Kidney tubule cell (primary cell): ENCODE results near the gene ATP8B4.
"Not testable (repeated sequence)": the region's sequence is repeated elsewhere in the genome, so short reads cannot be mapped to it uniquely, and the experiment has no call there.

ENCODE experiments used
- DNase-seq: peaks from one replicate; pipeline ENCODE4 v3.0.0-alpha.2; 2018; ENCODE audit warnings: low spot score

ATP8B4 gene, protein sequence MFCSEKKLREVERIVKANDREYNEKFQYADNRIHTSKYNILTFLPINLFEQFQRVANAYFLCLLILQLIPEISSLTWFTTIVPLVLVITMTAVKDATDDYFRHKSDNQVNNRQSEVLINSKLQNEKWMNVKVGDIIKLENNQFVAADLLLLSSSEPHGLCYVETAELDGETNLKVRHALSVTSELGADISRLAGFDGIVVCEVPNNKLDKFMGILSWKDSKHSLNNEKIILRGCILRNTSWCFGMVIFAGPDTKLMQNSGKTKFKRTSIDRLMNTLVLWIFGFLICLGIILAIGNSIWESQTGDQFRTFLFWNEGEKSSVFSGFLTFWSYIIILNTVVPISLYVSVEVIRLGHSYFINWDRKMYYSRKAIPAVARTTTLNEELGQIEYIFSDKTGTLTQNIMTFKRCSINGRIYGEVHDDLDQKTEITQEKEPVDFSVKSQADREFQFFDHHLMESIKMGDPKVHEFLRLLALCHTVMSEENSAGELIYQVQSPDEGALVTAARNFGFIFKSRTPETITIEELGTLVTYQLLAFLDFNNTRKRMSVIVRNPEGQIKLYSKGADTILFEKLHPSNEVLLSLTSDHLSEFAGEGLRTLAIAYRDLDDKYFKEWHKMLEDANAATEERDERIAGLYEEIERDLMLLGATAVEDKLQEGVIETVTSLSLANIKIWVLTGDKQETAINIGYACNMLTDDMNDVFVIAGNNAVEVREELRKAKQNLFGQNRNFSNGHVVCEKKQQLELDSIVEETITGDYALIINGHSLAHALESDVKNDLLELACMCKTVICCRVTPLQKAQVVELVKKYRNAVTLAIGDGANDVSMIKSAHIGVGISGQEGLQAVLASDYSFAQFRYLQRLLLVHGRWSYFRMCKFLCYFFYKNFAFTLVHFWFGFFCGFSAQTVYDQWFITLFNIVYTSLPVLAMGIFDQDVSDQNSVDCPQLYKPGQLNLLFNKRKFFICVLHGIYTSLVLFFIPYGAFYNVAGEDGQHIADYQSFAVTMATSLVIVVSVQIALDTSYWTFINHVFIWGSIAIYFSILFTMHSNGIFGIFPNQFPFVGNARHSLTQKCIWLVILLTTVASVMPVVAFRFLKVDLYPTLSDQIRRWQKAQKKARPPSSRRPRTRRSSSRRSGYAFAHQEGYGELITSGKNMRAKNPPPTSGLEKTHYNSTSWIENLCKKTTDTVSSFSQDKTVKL

GRCh38 chr15:50119063-50120040, at the start of gene ATP8B4:
TSS of gene ATP8B4 (minus strand) at chr15:50119233. CDS start at chr15:50106966, 12,267 bp downstream.
- no peak for DNase-seq

DNA sequence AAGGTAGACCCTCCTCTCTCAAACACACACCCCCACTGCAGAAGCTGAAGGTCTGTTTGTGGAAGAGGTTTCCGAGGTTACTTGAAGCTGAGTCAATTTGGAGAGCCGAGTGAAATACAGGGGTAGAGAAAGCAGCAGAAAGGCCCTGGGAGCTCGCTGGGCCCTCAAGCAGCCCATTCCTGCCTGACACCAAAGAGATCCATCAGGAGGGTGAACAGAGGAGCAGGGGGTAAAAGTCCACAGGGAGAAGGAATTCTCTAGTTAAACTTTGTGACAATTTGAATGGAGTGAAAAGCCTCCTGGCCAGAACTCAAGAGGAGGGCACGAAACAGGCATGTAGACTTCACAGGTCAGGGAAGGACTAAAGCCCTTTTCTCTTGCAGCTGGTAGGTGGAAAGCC, 49.3 kb upstream of the ATP8B4 start:
- no peak for DNase-seq

DNA sequence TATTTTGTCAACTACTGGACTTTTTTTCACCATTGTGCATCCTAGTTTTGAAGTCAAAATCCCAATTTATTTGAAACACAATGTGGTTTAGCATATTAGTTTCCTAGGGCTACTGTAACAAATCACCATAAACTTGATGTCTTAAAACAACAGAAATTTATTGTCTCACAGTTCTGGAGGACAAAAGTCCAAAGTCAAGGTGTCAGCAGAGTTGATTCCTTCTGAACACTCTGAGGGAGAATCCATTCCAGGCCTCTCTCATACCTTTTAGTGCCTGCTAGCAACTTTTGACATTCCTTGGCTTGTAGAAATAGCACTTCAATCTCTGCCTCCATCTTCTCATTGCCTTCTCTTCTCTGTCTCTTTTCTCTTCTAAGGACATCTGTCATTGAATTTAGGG, 48.1 kb upstream of the ATP8B4 start:
- no peak for DNase-seq

- peak; percentile 80 for DNase-seq
Measured at GRCh38 chr15:50166216-50166615, 47.2 kb upstream of the ATP8B4 start.

- no peak for DNase-seq
Measured at GRCh38 chr15:50164458-50164857, 45.4 kb upstream of the ATP8B4 start.

GRCh38 chr15:50163719-50164410, 44.8 kb upstream of the ATP8B4 start:
- DNase-seq: peak; percentile 48

DNA sequence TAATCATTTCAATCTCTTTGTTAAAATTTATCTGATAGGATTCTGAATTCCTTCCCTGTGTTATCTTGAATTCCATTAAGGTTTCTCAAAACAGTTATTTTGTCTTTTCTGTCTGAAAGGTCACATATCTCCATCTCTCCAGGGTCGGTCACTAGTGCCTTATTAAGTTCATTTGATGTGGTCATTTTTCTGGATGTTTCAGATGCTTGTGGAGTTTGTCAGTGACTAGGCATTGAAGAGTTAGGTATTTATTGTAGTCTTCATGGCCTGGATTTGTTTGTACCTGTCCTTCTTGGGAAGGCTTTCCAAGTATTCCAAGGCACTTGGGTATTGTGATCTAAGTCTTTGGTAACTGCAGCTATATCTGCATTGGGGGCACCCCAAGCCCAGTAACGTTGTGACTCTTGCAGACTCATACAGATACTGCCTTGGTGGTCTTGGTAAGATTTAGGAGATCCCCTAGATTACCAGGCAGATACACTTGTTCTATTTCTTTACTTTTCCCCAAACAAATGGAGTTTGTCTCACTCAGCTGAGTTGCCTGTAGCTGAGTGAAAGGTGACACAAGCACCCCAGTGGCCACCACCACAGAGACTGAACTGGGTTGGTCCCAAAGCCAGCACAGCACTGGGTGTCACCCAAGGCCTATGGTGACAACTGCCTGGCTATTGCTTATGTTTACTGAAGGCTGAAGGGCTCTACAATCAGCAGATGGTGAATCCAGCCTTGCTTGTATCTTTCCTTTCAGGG, 44.1 kb upstream of the ATP8B4 start:
- DNase-seq: peak; percentile 77

GRCh38 chr15:50158236-50158635, 39.2 kb upstream of the ATP8B4 start:
- DNase-seq: not testable (repeated sequence)

GRCh38 chr15:50151476-50151875, 32.4 kb upstream of the ATP8B4 start:
- no peak for DNase-seq

- no peak for DNase-seq
Measured at GRCh38 chr15:50150851-50151250, 31.8 kb upstream of the ATP8B4 start.

GRCh38 chr15:50150349-50150748, 31.3 kb upstream of the ATP8B4 start:
- no peak for DNase-seq

GRCh38 chr15:50149090-50149489, 30.1 kb upstream of the ATP8B4 start:
- peak; percentile 44 for DNase-seq

GRCh38 chr15:50148362-50148963, 29.4 kb upstream of the ATP8B4 start:
- DNase-seq: peak; percentile 68

DNA sequence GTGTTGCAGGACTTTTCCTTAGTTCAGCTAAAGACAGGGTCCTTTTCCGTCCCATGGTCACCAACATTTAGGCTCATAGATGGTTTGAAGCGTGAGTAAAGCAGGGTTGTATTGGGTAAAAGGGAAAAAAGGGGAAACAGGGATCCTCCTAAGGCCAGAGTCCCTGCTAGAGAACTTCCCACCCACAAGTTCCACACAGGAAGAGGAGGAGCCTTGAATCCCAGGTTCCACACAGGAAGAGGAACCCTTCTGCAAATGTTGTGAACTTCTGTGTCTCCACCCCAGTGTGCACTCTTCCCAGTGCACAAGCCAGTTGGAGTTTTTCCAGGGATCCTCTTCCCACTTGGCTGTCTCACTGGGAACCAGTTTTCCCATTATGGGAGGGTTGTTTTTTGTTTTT, 27.6 kb upstream of the ATP8B4 start:
- no peak for DNase-seq

- DNase-seq: peak; percentile 81
Measured at GRCh38 chr15:50145451-50145872, 26.4 kb upstream of the ATP8B4 start.

GRCh38 chr15:50144341-50145120, 25.5 kb upstream of the ATP8B4 start:
- no peak for DNase-seq

- DNase-seq: peak; percentile 84
Measured at GRCh38 chr15:50143255-50143860, 24.3 kb upstream of the ATP8B4 start.

DNA sequence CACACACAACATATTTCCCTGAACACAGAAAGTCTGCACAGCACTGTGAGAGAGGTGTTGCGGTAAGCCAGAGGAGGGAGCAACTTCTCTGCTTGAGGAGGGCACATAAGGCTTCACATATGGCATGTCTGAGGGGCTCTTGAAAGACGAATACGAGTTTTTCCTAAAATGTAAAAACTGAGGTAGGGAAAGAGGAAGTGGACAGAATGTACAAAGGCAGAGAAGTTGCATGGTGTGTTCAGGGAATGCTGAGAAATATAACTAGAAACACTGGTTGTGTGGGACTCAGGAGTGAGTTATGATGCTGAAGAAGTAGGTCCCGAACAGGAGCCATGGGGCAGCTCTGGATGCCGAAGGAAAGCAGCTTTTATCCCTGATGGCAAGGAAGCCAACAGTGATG, 22.8 kb upstream of the ATP8B4 start:
- no peak for DNase-seq
